HCT116 (cell line): ENCODE results near the gene GLMN.

Experiments
- EGR1 ChIP-seq: IDR thresholded peaks from 2 replicates; pipeline ENCODE4 v1.6.1; 2012; ENCODE audit warnings: low read depth
- EZH2phosphoT487 ChIP-seq: fragments of 200-600 bp; IDR thresholded peaks from 2 replicates; pipeline ENCODE4 v1.6.1; 2018; ENCODE audit warnings: antibody characterized with exemption, borderline replicate concordance
- POLR2A ChIP-seq: IDR thresholded peaks from 2 replicates; pipeline ENCODE4 v1.7.0; 2011; ENCODE audit warnings: borderline replicate concordance; ENCODE audit not compliant: insufficient read depth, insufficient read length; ENCODE audit errors: extremely low read depth
- POLR2AphosphoS5 ChIP-seq: IDR thresholded peaks from 2 replicates; pipeline ENCODE4 v1.6.1; 2011; ENCODE audit warnings: mild to moderate bottlenecking, low read depth, low read length, moderate library complexity
- TF ChIP-seq, protein P1 (sequence below), 3 experiments: fragments of 200-600 bp in 1 of 3; sonication (generic) in 1 of 3; IDR thresholded peaks in 2 of 3; conservative IDR thresholded peaks in 1 of 3; 2 replicates each; pipeline ENCODE4 v1.5.1; 2012 to 2017; ENCODE audit warnings: low read depth in 2 of 3, low read length in 2 of 3, antibody characterized with exemption in 1 of 3, borderline replicate concordance in 1 of 3, control low read depth in 1 of 3, mild to moderate bottlenecking in 1 of 3, mixed read lengths in 1 of 3, mixed run types in 1 of 3, moderate library complexity in 1 of 3; ENCODE audit not compliant: insufficient read depth in 1 of 3
- TF ChIP-seq, protein P2 (sequence below): IDR thresholded peaks from 2 replicates; pipeline ENCODE4 v1.6.1; 2012

DNA sequence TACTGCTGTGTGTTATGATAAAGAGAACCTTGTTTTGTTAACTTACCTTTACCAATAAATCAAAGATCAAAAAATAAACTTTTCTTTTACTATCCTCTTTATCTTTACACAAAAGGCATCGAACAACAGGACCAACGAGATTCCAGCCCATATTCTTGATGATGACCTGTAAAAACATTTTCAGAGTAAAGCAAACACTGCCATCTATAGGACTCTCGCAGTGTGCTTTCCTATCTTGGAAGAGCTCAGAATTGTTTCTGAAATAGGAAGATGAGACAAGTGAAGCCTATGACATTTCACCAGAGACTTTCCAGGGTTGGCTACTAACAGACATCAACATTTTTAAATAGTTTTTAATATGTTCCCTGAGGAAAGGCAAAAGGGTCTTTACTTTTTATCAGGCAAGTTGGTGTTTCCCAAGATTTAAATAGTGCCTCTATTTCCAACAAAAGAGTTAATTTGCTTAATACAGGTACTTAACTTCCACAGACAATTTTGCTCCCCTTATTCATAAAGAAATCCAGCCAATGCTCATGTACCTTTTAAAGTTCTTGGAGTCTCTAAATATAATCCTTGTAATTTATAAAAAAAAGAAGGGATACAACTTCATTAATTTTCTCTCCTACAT lies 7.3 kb downstream of the GLMN start:
- TF ChIP-seq, protein P1, sequence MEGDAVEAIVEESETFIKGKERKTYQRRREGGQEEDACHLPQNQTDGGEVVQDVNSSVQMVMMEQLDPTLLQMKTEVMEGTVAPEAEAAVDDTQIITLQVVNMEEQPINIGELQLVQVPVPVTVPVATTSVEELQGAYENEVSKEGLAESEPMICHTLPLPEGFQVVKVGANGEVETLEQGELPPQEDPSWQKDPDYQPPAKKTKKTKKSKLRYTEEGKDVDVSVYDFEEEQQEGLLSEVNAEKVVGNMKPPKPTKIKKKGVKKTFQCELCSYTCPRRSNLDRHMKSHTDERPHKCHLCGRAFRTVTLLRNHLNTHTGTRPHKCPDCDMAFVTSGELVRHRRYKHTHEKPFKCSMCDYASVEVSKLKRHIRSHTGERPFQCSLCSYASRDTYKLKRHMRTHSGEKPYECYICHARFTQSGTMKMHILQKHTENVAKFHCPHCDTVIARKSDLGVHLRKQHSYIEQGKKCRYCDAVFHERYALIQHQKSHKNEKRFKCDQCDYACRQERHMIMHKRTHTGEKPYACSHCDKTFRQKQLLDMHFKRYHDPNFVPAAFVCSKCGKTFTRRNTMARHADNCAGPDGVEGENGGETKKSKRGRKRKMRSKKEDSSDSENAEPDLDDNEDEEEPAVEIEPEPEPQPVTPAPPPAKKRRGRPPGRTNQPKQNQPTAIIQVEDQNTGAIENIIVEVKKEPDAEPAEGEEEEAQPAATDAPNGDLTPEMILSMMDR (IDR thresholded peaks at IDR 0.05 in 2 of 3, conservative IDR thresholded peaks at IDR 0.05 in 1 of 3; ENCODE audit: borderline replicate concordance in 1 of 3, insufficient read depth in 1 of 3, low read depth in 2 of 3, low read length in 2 of 3), result peak; percentile 67 to 79 (median 69); a peak in 5 of 6 replicates
- TF ChIP-seq POLR2AphosphoS5, result no peak
- TF ChIP-seq POLR2A, result no peak
- no peak for TF ChIP-seq EZH2phosphoT487
- TF ChIP-seq EGR1, result no peak
- TF ChIP-seq, protein P2, sequence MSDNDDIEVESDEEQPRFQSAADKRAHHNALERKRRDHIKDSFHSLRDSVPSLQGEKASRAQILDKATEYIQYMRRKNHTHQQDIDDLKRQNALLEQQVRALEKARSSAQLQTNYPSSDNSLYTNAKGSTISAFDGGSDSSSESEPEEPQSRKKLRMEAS, result no peak
